BLaER1 treated with 17β-estradiol and CSF1 and Interleukin-3, amounts not matched to agents 10 nM and 100 nM (cell line): ENCODE data around the gene ARHGAP45.

Source experiments
- H3K27ac ChIP-seq, 11 experiments: shearing (Covaris generic); formaldehyde crosslinking; 2 replicates each; pipeline ENCODE4 v1.8.1; 2022
- H3K27me3 ChIP-seq, 11 experiments: shearing (Covaris generic); formaldehyde crosslinking; 2 replicates each; pipeline ENCODE4 v1.8.1; 2022
- H3K36me3 ChIP-seq, 11 experiments: shearing (Covaris generic); formaldehyde crosslinking; 2 replicates each; pipeline ENCODE4 v1.8.1; 2022
- H3K4me1 ChIP-seq, 10 experiments: shearing (Covaris generic); formaldehyde crosslinking; 2 replicates each; pipeline ENCODE4 v1.8.1; 2022
- H3K4me2 ChIP-seq, 11 experiments: shearing (Covaris generic); formaldehyde crosslinking; 2 replicates each; pipeline ENCODE4 v1.8.1; 2022
- H3K4me3 ChIP-seq, 10 experiments: shearing (Covaris generic); formaldehyde crosslinking; 2 replicates each; pipeline ENCODE4 v1.8.1; 2022
- H3K9ac ChIP-seq, 11 experiments: shearing (Covaris generic); formaldehyde crosslinking; 2 replicates each; pipeline ENCODE4 v1.8.1; 2022
- H3K9me3 ChIP-seq, 11 experiments: shearing (Covaris generic); formaldehyde crosslinking; replicated peaks in 1 of 11; 2 replicates each; pipeline ENCODE4 v1.8.1; 2022
- H4K20me1 ChIP-seq, 11 experiments: shearing (Covaris generic); formaldehyde crosslinking; 2 replicates each; pipeline ENCODE4 v1.8.1; 2022
- Cebpa-rat ChIP-seq, 11 experiments: shearing (Covaris generic); IDR thresholded peaks; 2 replicates each; pipeline ENCODE4 v1.8.1; 2022

ARHGAP45 gene

GRCh38 chr19:1055028-1055425, 11.9 kb upstream of the ARHGAP45 start:
- no peaks in the 10 kb centered on the region for H3K27me3 ChIP-seq
- TF ChIP-seq Cebpa-rat (IDR thresholded peaks at IDR 0.05): no peak
- H3K4me3 ChIP-seq: no peak overlapping the region
- peaks cover 0 to 15% (median 0%) of the 10 kb centered on the region in 11 experiments; a peak in 4 of 22 replicates for H4K20me1 ChIP-seq
- no peak overlapping the region for H3K27ac ChIP-seq
- peaks cover 0 to 56% (median 0%) of the 10 kb centered on the region in 11 experiments; a peak in 5 of 22 replicates for H3K36me3 ChIP-seq
- H3K4me1 ChIP-seq: peaks cover 14 to 34% (median 23%) of the 10 kb centered on the region in 10 experiments
- H3K9me3 ChIP-seq: no peaks in the 10 kb centered on the region
- no peak overlapping the region for H3K4me2 ChIP-seq
- H3K9ac ChIP-seq: no peak overlapping the region

- Histone ChIP-seq H3K4me2 (no peak overlapping the region), H3K4me1 (peaks cover 14 to 34% (median 23%) of the 10 kb centered on the region in 10 experiments), H3K9me3 (no peaks in the 10 kb centered on the region), H3K9ac (no peak overlapping the region), H3K36me3 (peaks cover 0 to 52% (median 0%) of the 10 kb centered on the region in 11 experiments; a peak in 5 of 22 replicates), H3K27me3 (no peaks in the 10 kb centered on the region), H3K27ac (no peak overlapping the region), H3K4me3 (no peak overlapping the region), H4K20me1 (peaks cover 0 to 15% (median 0%) of the 10 kb centered on the region in 11 experiments; a peak in 4 of 22 replicates)
- TF ChIP-seq Cebpa-rat (IDR thresholded peaks at IDR 0.05): no peak
These were observed 10.9 kb upstream of the ARHGAP45 start for GRCh38 chr19:1055886-1056620.

- no peak for TF ChIP-seq Cebpa-rat (IDR thresholded peaks at IDR 0.05)
- H3K4me3 ChIP-seq: no peak overlapping the region
- H3K9ac ChIP-seq: peak overlapping the region in 2 of 11 experiments; percentile 21 to 30; a peak in 2 of 22 replicates
- peaks cover 14 to 39% (median 23%) of the 10 kb centered on the region in 10 experiments for H3K4me1 ChIP-seq
- H3K36me3 ChIP-seq: peaks cover 0 to 45% (median 0%) of the 10 kb centered on the region in 11 experiments; a peak in 5 of 22 replicates
- H3K9me3 ChIP-seq: no peaks in the 10 kb centered on the region
- peak overlapping the region in 2 of 11 experiments; percentile 0 to 13; a peak in 2 of 22 replicates for H3K27ac ChIP-seq
- H4K20me1 ChIP-seq: peaks cover 0 to 15% (median 0%) of the 10 kb centered on the region in 11 experiments; a peak in 4 of 22 replicates
- peak overlapping the region; percentile 0 to 73 (median 62); a peak in 18 of 22 replicates for H3K4me2 ChIP-seq
- no peaks in the 10 kb centered on the region for H3K27me3 ChIP-seq
These were observed 9.7 kb upstream of the ARHGAP45 start for GRCh38 chr19:1057176-1057855.

- peak overlapping the region in 3 of 11 experiments; percentile 0 to 32 (median 13); a peak in 2 of 22 replicates for H3K27ac ChIP-seq
- H3K27me3 ChIP-seq: no peaks in the 10 kb centered on the region
- H3K9ac ChIP-seq: peak overlapping the region in 1 of 11 experiments; percentile 30; a peak in 2 of 22 replicates
- peaks cover 0 to 45% (median 0%) of the 10 kb centered on the region in 11 experiments; a peak in 5 of 22 replicates for H3K36me3 ChIP-seq
- H3K4me1 ChIP-seq: peaks cover 14 to 34% (median 23%) of the 10 kb centered on the region in 10 experiments
- 0 out of 22 replicates have a peak, but pooled peaks cover 0 to 2% (median 0%) of the 10 kb centered on the region in 11 experiments for H3K9me3 ChIP-seq
- no peak for TF ChIP-seq Cebpa-rat (IDR thresholded peaks at IDR 0.05)
- no peak overlapping the region for H3K4me3 ChIP-seq
- peak overlapping the region; percentile 0 to 73 (median 62); a peak in 19 of 22 replicates for H3K4me2 ChIP-seq
- peaks cover 0 to 13% (median 0%) of the 10 kb centered on the region in 11 experiments; a peak in 4 of 22 replicates for H4K20me1 ChIP-seq
These were observed 8.9 kb upstream of the ARHGAP45 start for GRCh38 chr19:1058112-1058511.

GRCh38 chr19:1060689-1061088, 6.3 kb upstream of the ARHGAP45 start:
- Histone ChIP-seq H3K9ac (no peak overlapping the region), H3K27me3 (0 out of 22 replicates have a peak, but pooled peaks cover 0 to 4% (median 0%) of the 10 kb centered on the region in 11 experiments), H3K27ac (no peak overlapping the region)

GRCh38 chr19:1061987-1062386, 5.0 kb upstream of the ARHGAP45 start:
- TF ChIP-seq Cebpa-rat (IDR thresholded peaks at IDR 0.05): no peak
- peaks cover 42 to 65% (median 54%) of the 10 kb centered on the region in 10 experiments for H3K4me1 ChIP-seq
- no peak overlapping the region for H3K9ac ChIP-seq
- H3K4me2 ChIP-seq: no peak overlapping the region
- H3K27ac ChIP-seq: no peak overlapping the region
- 0 out of 22 replicates have a peak, but pooled peaks cover 0 to 4% (median 0%) of the 10 kb centered on the region in 11 experiments for H3K27me3 ChIP-seq
- H3K9me3 ChIP-seq: 0 out of 22 replicates have a peak, but pooled peaks cover 0 to 5% (median 0%) of the 10 kb centered on the region in 11 experiments
- no peak overlapping the region for H3K4me3 ChIP-seq
- H3K36me3 ChIP-seq: peaks cover 0 to 12% (median 0%) of the 10 kb centered on the region in 11 experiments; a peak in 3 of 22 replicates
- H4K20me1 ChIP-seq: peaks cover 0 to 6% (median 0%) of the 10 kb centered on the region in 11 experiments; a peak in 1 of 22 replicates

More at GRCh38 chr19:1060689-1061088, 6.3 kb upstream of the ARHGAP45 start:
- H4K20me1 ChIP-seq: peaks cover 0 to 11% (median 0%) of the 10 kb centered on the region in 11 experiments; a peak in 3 of 22 replicates
- no peak overlapping the region for H3K4me2 ChIP-seq
- peaks cover 0 to 24% (median 0%) of the 10 kb centered on the region in 11 experiments; a peak in 3 of 22 replicates for H3K36me3 ChIP-seq
- H3K9me3 ChIP-seq: 0 out of 22 replicates have a peak, but pooled peaks cover 0 to 5% (median 0%) of the 10 kb centered on the region in 11 experiments
- H3K4me1 ChIP-seq: peaks cover 34 to 57% (median 44%) of the 10 kb centered on the region in 10 experiments
- no peak for TF ChIP-seq Cebpa-rat (IDR thresholded peaks at IDR 0.05)
- H3K4me3 ChIP-seq: no peak overlapping the region

- no peak overlapping the region for H3K27ac ChIP-seq
- no peak overlapping the region for H3K4me2 ChIP-seq
- 0 out of 22 replicates have a peak, but pooled peaks cover 0 to 5% (median 0%) of the 10 kb centered on the region in 11 experiments for H3K9me3 ChIP-seq
- TF ChIP-seq Cebpa-rat (IDR thresholded peaks at IDR 0.05): no peak
- peaks cover 0 to 6% (median 0%) of the 10 kb centered on the region in 11 experiments; a peak in 1 of 22 replicates for H4K20me1 ChIP-seq
- H3K4me3 ChIP-seq: no peak overlapping the region
- no peak overlapping the region for H3K9ac ChIP-seq
- peaks cover 37 to 59% (median 49%) of the 10 kb centered on the region in 10 experiments for H3K4me1 ChIP-seq
- H3K36me3 ChIP-seq: peaks cover 0 to 10% (median 0%) of the 10 kb centered on the region in 11 experiments; a peak in 3 of 22 replicates
- H3K27me3 ChIP-seq: 0 out of 22 replicates have a peak, but pooled peaks cover 0 to 4% (median 0%) of the 10 kb centered on the region in 11 experiments
These were observed 4.5 kb upstream of the ARHGAP45 start for GRCh38 chr19:1062387-1063029.
